Measurements from ENCODE around the gene AGFG1.

Gene AGFG1

GRCh38 chr2:227471924-227472264 lies at the start of gene AGFG1:
Gene AGFG1 (plus strand): TSS chr2:227472156. CDS start chr2:227472422, 266 bp downstream.
- TF ChIP-seq ZNF565 (CRISPR knock-in tag; conservative IDR thresholded peaks at IDR 0.05; ENCODE audit: low read depth) = 0 out of 2 replicates have a peak, but pooled peaks have one; percentile 16
- TF ChIP-seq BACH2 (CRISPR knock-in tag; IDR thresholded peaks at IDR 0.05; ENCODE audit: borderline replicate concordance) = no peak
- no peak for TF ChIP-seq TSHZ2 (CRISPR knock-in tag; IDR thresholded peaks at IDR 0.05)
- ATAC-seq = peak; percentile 91

GRCh38 chr2:227423656-227424499 lies 48.1 kb upstream of the AGFG1 start:
- no peak for ATAC-seq
- TF ChIP-seq BACH2 (CRISPR knock-in tag; IDR thresholded peaks at IDR 0.05; ENCODE audit: borderline replicate concordance) = no peak
- no peak for TF ChIP-seq CSDC2 (CRISPR knock-in tag; IDR thresholded peaks at IDR 0.05)
- no peak for TF ChIP-seq ZFP30 (CRISPR knock-in tag; IDR thresholded peaks at IDR 0.05)
- no peak for TF ChIP-seq OSR1 (CRISPR knock-in tag; IDR thresholded peaks at IDR 0.05)
- no peak for TF ChIP-seq ZFP3 (CRISPR knock-in tag; IDR thresholded peaks at IDR 0.05)
- no peak for TF ChIP-seq TSHZ2 (CRISPR knock-in tag; IDR thresholded peaks at IDR 0.05)
- no peak for TF ChIP-seq PPARA (CRISPR knock-in tag; IDR thresholded peaks at IDR 0.05; ENCODE audit: borderline replicate concordance)
- no peak for TF ChIP-seq CREB5 (CRISPR knock-in tag; IDR thresholded peaks at IDR 0.05; ENCODE audit: low read depth)
- no peak for TF ChIP-seq TOX (CRISPR knock-in tag; IDR thresholded peaks at IDR 0.05; ENCODE audit: borderline replicate concordance)
- no peak for TF ChIP-seq ISL1 (CRISPR knock-in tag; IDR thresholded peaks at IDR 0.05)
- no peak for TF ChIP-seq ARNTL (CRISPR knock-in tag; IDR thresholded peaks at IDR 0.05; ENCODE audit: borderline replicate concordance, low read depth)
- TF ChIP-seq TCF4 (CRISPR knock-in tag; IDR thresholded peaks at IDR 0.05; ENCODE audit: borderline replicate concordance) = no peak
- TF ChIP-seq ZNF8 (CRISPR knock-in tag; IDR thresholded peaks at IDR 0.05) = no peak
- no peak for TF ChIP-seq CSRNP3 (CRISPR knock-in tag; IDR thresholded peaks at IDR 0.05)
- no peak for TF ChIP-seq POU6F1 (CRISPR knock-in tag; IDR thresholded peaks at IDR 0.05; ENCODE audit: borderline replicate concordance, low read depth)
- no peak for TF ChIP-seq ZNF70 (CRISPR knock-in tag; IDR thresholded peaks at IDR 0.05)
- no peak for TF ChIP-seq ZNF565 (CRISPR knock-in tag; conservative IDR thresholded peaks at IDR 0.05; ENCODE audit: low read depth)
- TF ChIP-seq SNAI2 (CRISPR knock-in tag; IDR thresholded peaks at IDR 0.05) = no peak

GRCh38 chr2:227428731-227429285 lies 43.1 kb upstream of the AGFG1 start:
- no peak for ATAC-seq
- TF ChIP-seq CREB5 (CRISPR knock-in tag; IDR thresholded peaks at IDR 0.05; ENCODE audit: low read depth) = no peak
